HG03064 (cell line): Measurements from ENCODE around the gene OR12D3.
"Not testable (repeated sequence)": the region's sequence is repeated elsewhere in the genome, so short reads cannot be mapped to it uniquely, and the experiment has no call there.

ENCODE experiments used
- ATAC-seq: cut with Tn5 transposase; IDR thresholded peaks from one replicate; pipeline ENCODE4 v1.9.1; 2021; ENCODE audit warnings: low read depth; ENCODE audit not compliant: unreplicated experiment

OR12D3 gene

GRCh38 chr6:29375191-29375590 lies at the start of gene OR12D3:
OR12D3 (minus strand) TSS chr6:29375291; CDS start chr6:29375287, 4 bp downstream.
- ATAC-seq: no peak

GRCh38 chr6:29424575-29424974 lies 49.5 kb upstream of the OR12D3 start:
- ATAC-seq: no peak

GRCh38 chr6:29424168-29424567 lies 49.1 kb upstream of the OR12D3 start:
- ATAC-seq: no peak

GRCh38 chr6:29419516-29419915 lies 44.4 kb upstream of the OR12D3 start:
- ATAC-seq: no peak

GRCh38 chr6:29414588-29414987 lies 39.5 kb upstream of the OR12D3 start, which contains the start of gene OR12D1:
OR12D1 (plus strand) TSS chr6:29414928.
- ATAC-seq: no peak

GRCh38 chr6:29403801-29404200 lies 28.7 kb upstream of the OR12D3 start:
- no peak for ATAC-seq

- no peak for ATAC-seq
Measured at GRCh38 chr6:29399525-29399924, 24.4 kb upstream of the OR12D3 start.

GRCh38 chr6:29395331-29395730 lies 20.2 kb upstream of the OR12D3 start, which contains the start of gene OR12D2:
OR12D2 (plus strand) TSS chr6:29395631; CDS start chr6:29396700, 1,069 bp downstream.
- ATAC-seq: no peak

GRCh38 chr6:29388533-29388932 lies 13.4 kb upstream of the OR12D3 start:
- ATAC-seq: no peak

- ATAC-seq: no peak
Measured at GRCh38 chr6:29376003-29376402, 912 bp upstream of the OR12D3 start.

- no peak for ATAC-seq
Measured at GRCh38 chr6:29368765-29369164, 6.3 kb downstream of the OR12D3 start, which contains the start of gene OR5V1. OR5V1 (minus strand) TSS chr6:29368865; CDS start chr6:29356195, 12,670 bp downstream.

GRCh38 chr6:29355603-29356002 lies 19.5 kb downstream of the OR12D3 start:
- no peak for ATAC-seq

- ATAC-seq: no peak
Measured at GRCh38 chr6:29354980-29355379, 20.1 kb downstream of the OR12D3 start.

GRCh38 chr6:29349348-29349747 lies 25.7 kb downstream of the OR12D3 start:
- ATAC-seq: not testable (repeated sequence)

- ATAC-seq: no peak
Measured at GRCh38 chr6:29345380-29345779, 29.7 kb downstream of the OR12D3 start.

- ATAC-seq: no peak
Measured at GRCh38 chr6:29336269-29336668, 38.8 kb downstream of the OR12D3 start.

GRCh38 chr6:29332676-29333075 lies 42.4 kb downstream of the OR12D3 start:
- no peak for ATAC-seq

GRCh38 chr6:29325777-29326176 lies 49.3 kb downstream of the OR12D3 start:
- no peak for ATAC-seq
